H1 (cell line): ENCODE results near the gene C22orf23. TPM values are rescaled to one million over a fixed set of nuclear protein-coding genes. Genes with fewer than 3 reads are reported as not detected.

Experiments used
- CTCF ChIA-PET: fragments of 300-600 bp; sonication (Branson Sonifier 250); formaldehyde crosslinking; loops from one replicate; lab custom pipeline; 2021; ENCODE audit not compliant: partially characterized antibody; lab: Charles Lee
- POLR2A ChIA-PET: fragments of 300-600 bp; sonication (Branson Sonifier 250); formaldehyde crosslinking; loops from one replicate; lab custom pipeline; 2021; ENCODE audit warnings: inconsistent platforms; ENCODE audit not compliant: partially characterized antibody; lab: Charles Lee
- DNase-seq, 2 experiments: peaks; one replicate each; pipeline versions ENCODE4 v3.0.0 to v3.0.0-alpha.2; 2010 to 2022; ENCODE audit warnings: low spot score in 2 of 2, low read depth in 1 of 2, mixed read lengths in 1 of 2
- FAIRE-seq: peaks from 2 replicates; lab custom pipeline; 2011; peaks lifted over from hg19 to GRCh38; lab: Jason Lieb, UNC
- H2AFZ ChIP-seq: 2 replicates; pipeline ENCODE4 v1.8.1; 2012; ENCODE audit warnings: low read length, inconsistent platforms
- H2AK5ac ChIP-seq: 2 replicates; pipeline ENCODE4 v1.6.1; 2013; ENCODE audit warnings: low read depth, low read length
- H2BK120ac ChIP-seq: replicated peaks from 2 replicates; pipeline ENCODE3; 2013; ENCODE audit warnings: low read depth, low read length, inconsistent platforms
- H2BK12ac ChIP-seq: 2 replicates; pipeline ENCODE4 v1.6.1; 2013; ENCODE audit warnings: low read depth, low read length
- H2BK15ac ChIP-seq: 2 replicates; pipeline ENCODE4 v1.6.1; 2013; ENCODE audit warnings: low read length
- H2BK20ac ChIP-seq: 2 replicates; pipeline ENCODE4 v1.6.1; 2013; ENCODE audit warnings: low read length
- H2BK5ac ChIP-seq: 2 replicates; pipeline ENCODE4 v1.6.1; 2013; ENCODE audit warnings: low read depth, low read length
- H3K14ac ChIP-seq: 2 replicates; pipeline ENCODE4 v1.6.1; 2013; ENCODE audit warnings: inconsistent platforms; ENCODE audit not compliant: insufficient read length
- H3K18ac ChIP-seq: 2 replicates; pipeline ENCODE4 v1.6.1; 2013; ENCODE audit warnings: low read length; ENCODE audit errors: extremely low read depth
- H3K23ac ChIP-seq: 2 replicates; pipeline ENCODE4 v1.6.1; 2013; ENCODE audit warnings: inconsistent platforms; ENCODE audit not compliant: insufficient read length
- H3K23me2 ChIP-seq: 2 replicates; pipeline ENCODE4 v1.6.1; 2013; ENCODE audit warnings: low read depth, low read length
- H3K27ac ChIP-seq: 2 replicates; pipeline ENCODE4 v1.6.1; 2011; ENCODE audit warnings: low read depth, low read length, inconsistent platforms
- H3K27me3 ChIP-seq, 4 experiments: replicated peaks in 1 of 4; 1 replicate in 1 of 4; 2 replicates in 3 of 4; pipeline versions ENCODE4 v1.6.1 to v1.8.1; 2011 to 2013; ENCODE audit warnings: low read length in 3 of 4, mild to moderate bottlenecking in 3 of 4, inconsistent platforms in 2 of 4, mixed read lengths in 2 of 4, moderate library complexity in 1 of 4; ENCODE audit not compliant: control insufficient read depth in 3 of 4, insufficient read depth in 3 of 4; ENCODE audit errors: extremely low read depth in 1 of 4
- H3K36me3 ChIP-seq, 4 experiments: 2 replicates each; pipeline versions ENCODE4 v1.6.1 to v1.8.1; 2011 to 2013; ENCODE audit warnings: mild to moderate bottlenecking in 4 of 4, low read length in 3 of 4, moderate library complexity in 2 of 4, control low read depth in 1 of 4, inconsistent platforms in 1 of 4; ENCODE audit not compliant: insufficient read depth in 4 of 4, control insufficient read depth in 2 of 4
- H3K4ac ChIP-seq: replicated peaks from 2 replicates; pipeline ENCODE3; 2013; ENCODE audit warnings: low read length, low read depth, mixed read lengths, inconsistent platforms; ENCODE audit not compliant: insufficient read length
- H3K4me1 ChIP-seq, 4 experiments: replicated peaks in 1 of 4; 1 replicate in 1 of 4; 2 replicates in 3 of 4; pipeline versions ENCODE4 v1.6.1 to v1.8.1; 2011 to 2013; ENCODE audit warnings: low read length in 3 of 4, inconsistent platforms in 2 of 4, mixed read lengths in 1 of 4; ENCODE audit not compliant: insufficient read depth in 4 of 4, control insufficient read depth in 3 of 4
- H3K4me2 ChIP-seq, 2 experiments: 2 replicates each; pipeline versions ENCODE4 v1.6.1 to v1.8.1; 2011 to 2013; ENCODE audit warnings: low read depth in 2 of 2, low read length in 2 of 2, control low read depth in 1 of 2, inconsistent platforms in 1 of 2, mild to moderate bottlenecking in 1 of 2; ENCODE audit not compliant: insufficient read depth in 1 of 2
- H3K4me3 ChIP-seq, 4 experiments: fragments of 200-600, 300-600 bp in 1 of 4; sonication (generic), shearing (Covaris generic), sonication (Bioruptor Twin) in 1 of 4; 2 replicates each; pipeline versions ENCODE4 v1.5.1 to v1.8.1; 2011 to 2016; ENCODE audit warnings: low read length in 4 of 4, low read depth in 3 of 4, control low read depth in 2 of 4, inconsistent platforms in 2 of 4, mild to moderate bottlenecking in 2 of 4, mixed read lengths in 1 of 4, moderate library complexity in 1 of 4; ENCODE audit not compliant: insufficient read depth in 2 of 4; ENCODE audit errors: extremely low read depth in 1 of 4
- H3K56ac ChIP-seq: replicated peaks from 2 replicates; pipeline ENCODE3; 2013; ENCODE audit warnings: low read depth, mild to moderate bottlenecking, mixed read lengths, low read length, inconsistent platforms; ENCODE audit not compliant: insufficient read length
- H3K79me1 ChIP-seq: 2 replicates; pipeline ENCODE4 v1.6.1; 2013; ENCODE audit warnings: low read depth, low read length, control low read depth
- H3K79me2 ChIP-seq, 2 experiments: 2 replicates each; pipeline versions ENCODE4 v1.6.1 to v1.8.1; 2012 to 2013; ENCODE audit warnings: low read length in 2 of 2, mild to moderate bottlenecking in 2 of 2, inconsistent platforms in 1 of 2; ENCODE audit not compliant: insufficient read depth in 2 of 2, control insufficient read depth in 1 of 2
- H3K9ac ChIP-seq, 4 experiments: replicated peaks in 1 of 4; 1 replicate in 1 of 4; 2 replicates in 3 of 4; pipeline versions ENCODE4 v1.6.1 to v1.8.1; 2011 to 2013; ENCODE audit warnings: low read depth in 3 of 4, low read length in 3 of 4, control low read depth in 2 of 4, mild to moderate bottlenecking in 2 of 4, moderate library complexity in 2 of 4, inconsistent platforms in 1 of 4; ENCODE audit errors: extremely low read depth in 1 of 4
- H3K9me3 ChIP-seq, 2 experiments: 2 replicates each; pipeline versions ENCODE4 v1.6.1 to v1.8.1; 2012 to 2013; ENCODE audit warnings: mild to moderate bottlenecking in 2 of 2, moderate library complexity in 2 of 2, control low read depth in 1 of 2, inconsistent platforms in 1 of 2, low read depth in 1 of 2, low read length in 1 of 2, mixed read lengths in 1 of 2; ENCODE audit not compliant: insufficient read depth in 2 of 2
- H4K20me1 ChIP-seq, 2 experiments: replicated peaks in 1 of 2; 2 replicates each; pipeline versions ENCODE3 to v1.8.1; 2011 to 2013; ENCODE audit warnings: inconsistent platforms in 2 of 2, low read length in 2 of 2, mild to moderate bottlenecking in 1 of 2; ENCODE audit not compliant: insufficient read depth in 2 of 2, control insufficient read depth in 1 of 2
- H4K5ac ChIP-seq: 2 replicates; pipeline ENCODE4 v1.6.1; 2013; ENCODE audit warnings: low read length, low read depth, mixed read lengths, inconsistent platforms; ENCODE audit not compliant: insufficient read length
- H4K8ac ChIP-seq: 2 replicates; pipeline ENCODE4 v1.8.0; 2013; ENCODE audit warnings: mild to moderate bottlenecking, moderate library complexity, low read length, inconsistent platforms; ENCODE audit not compliant: insufficient read depth; ENCODE audit errors: extremely low read depth
- H4K91ac ChIP-seq: replicated peaks from 2 replicates; pipeline ENCODE3; 2013; ENCODE audit warnings: low read length, mixed read lengths, inconsistent platforms; ENCODE audit not compliant: insufficient read length
- CEBPB ChIP-seq: IDR thresholded peaks from 2 replicates; pipeline ENCODE4 v1.6.1; 2012; ENCODE audit warnings: low read depth, low read length
- CHD1 ChIP-seq: IDR thresholded peaks from 2 replicates; pipeline ENCODE4 v1.6.1; 2012; ENCODE audit warnings: low read depth, low read length, improper control_type of control experiment
- EGR1 ChIP-seq: IDR thresholded peaks from 2 replicates; pipeline ENCODE4 v1.6.1; 2011; ENCODE audit warnings: low read depth, low read length, borderline replicate concordance
- HDAC6 ChIP-seq: IDR thresholded peaks from one replicate; pipeline ENCODE4 v1.7.1; 2012; ENCODE audit warnings: low read depth, mild to moderate bottlenecking, inconsistent platforms, low read length, moderate library complexity
- NANOG ChIP-seq: IDR thresholded peaks from 2 replicates; pipeline ENCODE4 v1.6.1; 2011; ENCODE audit warnings: low read length, low read depth, mild to moderate bottlenecking, inconsistent platforms; ENCODE audit not compliant: insufficient read depth, poor library complexity, severe bottlenecking
- RNF2 ChIP-seq: fragments of 200-900, 300-1000 bp; sonication (generic); IDR thresholded peaks from 2 replicates; pipeline ENCODE4 v1.7.1; 2016; ENCODE audit warnings: borderline replicate concordance, low read depth, mild to moderate bottlenecking, antibody characterized with exemption, low read length; ENCODE audit not compliant: poor library complexity, severe bottlenecking; ENCODE audit errors: missing control alignments
- RXRA ChIP-seq: IDR thresholded peaks from 2 replicates; pipeline ENCODE4 v1.6.1; 2011; ENCODE audit warnings: low read depth, mild to moderate bottlenecking, low read length, moderate library complexity; ENCODE audit not compliant: insufficient read depth
- SAP30 ChIP-seq: fragments of 300-600 bp; sonication (generic); IDR thresholded peaks from 2 replicates; pipeline ENCODE4 v1.7.1; 2012; ENCODE audit warnings: low read length, moderate library complexity, mild to moderate bottlenecking, inconsistent platforms; ENCODE audit not compliant: insufficient read depth, insufficient replicate concordance
- SIX5 ChIP-seq: IDR thresholded peaks from 2 replicates; pipeline ENCODE4 v1.6.1; 2011; ENCODE audit warnings: mild to moderate bottlenecking, low read depth, low read length
- SP2 ChIP-seq: IDR thresholded peaks from 2 replicates; pipeline ENCODE4 v1.6.1; 2012; ENCODE audit warnings: mild to moderate bottlenecking, low read length, inconsistent platforms
- SP4 ChIP-seq: IDR thresholded peaks from 2 replicates; pipeline ENCODE4 v1.6.1; 2012; ENCODE audit warnings: low read length, inconsistent platforms
- TBP ChIP-seq: IDR thresholded peaks from 2 replicates; pipeline ENCODE4 v1.6.1; 2011; ENCODE audit warnings: low read depth, low read length, improper control_type of control experiment
- WGBS, 2 experiments: shearing (Covaris generic) in 1 of 2; methylation state at CpG; one replicate each; pipeline versions ENCODE4 v1.1.6 to v1.1.7; 2013 to 2015; ENCODE audit warnings: low lambda C conversion rate in 2 of 2, mixed read lengths in 2 of 2, inconsistent platforms in 1 of 2, low coverage in 1 of 2, missing lambda C conversion rate in 1 of 2; ENCODE audit not compliant: insufficient replicate concordance in 2 of 2, insufficient coverage in 1 of 2, insufficient read length in 1 of 2; ENCODE audit errors: extremely low coverage in 1 of 2, missing lambda C conversion rate in 1 of 2; 5-methylcytosine and 5-hydroxymethylcytosine counted together
- polyA plus RNA-seq, 7 experiments: library from polyadenylated mRNA; depleted of rRNA in 3 of 7; stranded (reverse) in 5 of 7; unstranded in 2 of 7; fragments of >200 nt in 5 of 7; fragments of 200-250 nt in 2 of 7; gene quantifications; 1 replicate in 5 of 7; 2 replicates in 1 of 7; 4 replicates in 1 of 7; pipeline versions ENCODE4 v1.2.1 to v1.2.3, GENCODE V29; 2011 to 2013; ENCODE audit warnings: missing spikeins in 2 of 7, mixed read lengths in 2 of 7
- total RNA-seq: library from RNA; stranded (reverse); fragmentation: NEBNext Ultra II Directional; extraction: Animal tissue kit (Norgen Biotek cat#: 25700); gene quantifications from 2 replicates; pipeline ENCODE4 v1.2.1, GENCODE V29; 2021
- TF ChIP-seq, protein P1 (sequence below): IDR thresholded peaks from 2 replicates; pipeline ENCODE4 v1.6.1; 2011; ENCODE audit warnings: low read length, improper control_type of control experiment

The C22orf23 gene
- total and polyA plus RNA-seq, 2 of the 8 experiments (the other 6 are each of a cell fraction or from before 2014, with no cell fraction given): 0.50 to 0.54 TPM

GRCh38 chr22:37925330-37925729 lies 28.1 kb downstream of the C22orf23 start:
- DNase-seq (no peak), FAIRE-seq (no peak)
- H2BK120ac ChIP-seq: no peak overlapping the region
- H2BK5ac ChIP-seq: no peak overlapping the region
- H2AFZ ChIP-seq: no peak overlapping the region
- H3K9ac ChIP-seq: no peak overlapping the region
- H3K36me3 ChIP-seq: peaks cover 3 to 13% (median 8%) of the 10 kb centered on the region in 4 experiments; a peak in 6 of 8 replicates
- no peak overlapping the region for H2BK12ac ChIP-seq
- H3K23me2 ChIP-seq: no peaks in the 10 kb centered on the region
- H2BK15ac ChIP-seq: no peak overlapping the region
- CTCF ChIA-PET: interaction anchor here (1.1 to 1.5 kb wide), 3 partner anchors 8 to 37 kb away, joined by 3 to 5 read pairs (median 5); no protein-coding TSS in a partner anchor
- H3K27ac ChIP-seq: no peak overlapping the region
- no peaks in the 10 kb centered on the region for H3K27me3 ChIP-seq
- no peaks in the 10 kb centered on the region for H3K4me1 ChIP-seq
- no peak overlapping the region for H3K4ac ChIP-seq
- no peaks in the 10 kb centered on the region for H3K79me1 ChIP-seq
- no peak overlapping the region for H4K5ac ChIP-seq
- H2BK20ac ChIP-seq: no peak overlapping the region
- no peak overlapping the region for H3K23ac ChIP-seq
- no peak overlapping the region for H3K4me3 ChIP-seq
- H3K14ac ChIP-seq: no peak overlapping the region
- H2AK5ac ChIP-seq: no peak overlapping the region
- H3K4me2 ChIP-seq: no peak overlapping the region
- POLR2A ChIA-PET: interaction anchor here (1.1 to 2.6 kb wide), 2 partner anchors 9 to 19 kb away, joined by 3 to 8 read pairs; partner anchors contain the start of gene MICALL1
- peaks cover 0 to 1% of the 10 kb centered on the region in 2 experiments for H4K20me1 ChIP-seq
- no peak overlapping the region for H4K8ac ChIP-seq
- no peaks in the 10 kb centered on the region for H3K79me2 ChIP-seq
- no peak overlapping the region for H3K18ac ChIP-seq
- H3K56ac ChIP-seq: no peak overlapping the region
- 90% methylated on average over 2 of the region's 3 CpGs; no CpG with 5 or more reads in 1 of the 2 experiments for WGBS, 2 experiments
- H4K91ac ChIP-seq: no peak overlapping the region
- no peaks in the 10 kb centered on the region for H3K9me3 ChIP-seq
- no peak for TF ChIP-seq RNF2
- no peak for TF ChIP-seq TBP
- no peak for TF ChIP-seq CHD1
- TF ChIP-seq NANOG: no peak
- no peak for TF ChIP-seq EGR1
- TF ChIP-seq SIX5: no peak
- no peak for TF ChIP-seq SAP30
- no peak for TF ChIP-seq SP4
- no peak for TF ChIP-seq HDAC6
- TF ChIP-seq RXRA: no peak
- TF ChIP-seq, protein P1, sequence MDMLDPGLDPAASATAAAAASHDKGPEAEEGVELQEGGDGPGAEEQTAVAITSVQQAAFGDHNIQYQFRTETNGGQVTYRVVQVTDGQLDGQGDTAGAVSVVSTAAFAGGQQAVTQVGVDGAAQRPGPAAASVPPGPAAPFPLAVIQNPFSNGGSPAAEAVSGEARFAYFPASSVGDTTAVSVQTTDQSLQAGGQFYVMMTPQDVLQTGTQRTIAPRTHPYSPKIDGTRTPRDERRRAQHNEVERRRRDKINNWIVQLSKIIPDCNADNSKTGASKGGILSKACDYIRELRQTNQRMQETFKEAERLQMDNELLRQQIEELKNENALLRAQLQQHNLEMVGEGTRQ: no peak
- TF ChIP-seq SP2: no peak
- TF ChIP-seq CEBPB: no peak
